ENCODE results near the gene SBF2.
A peak's percentile ranks its signal among the peaks of the same experiment; 100 is the strongest.

The SBF2 gene

DNA sequence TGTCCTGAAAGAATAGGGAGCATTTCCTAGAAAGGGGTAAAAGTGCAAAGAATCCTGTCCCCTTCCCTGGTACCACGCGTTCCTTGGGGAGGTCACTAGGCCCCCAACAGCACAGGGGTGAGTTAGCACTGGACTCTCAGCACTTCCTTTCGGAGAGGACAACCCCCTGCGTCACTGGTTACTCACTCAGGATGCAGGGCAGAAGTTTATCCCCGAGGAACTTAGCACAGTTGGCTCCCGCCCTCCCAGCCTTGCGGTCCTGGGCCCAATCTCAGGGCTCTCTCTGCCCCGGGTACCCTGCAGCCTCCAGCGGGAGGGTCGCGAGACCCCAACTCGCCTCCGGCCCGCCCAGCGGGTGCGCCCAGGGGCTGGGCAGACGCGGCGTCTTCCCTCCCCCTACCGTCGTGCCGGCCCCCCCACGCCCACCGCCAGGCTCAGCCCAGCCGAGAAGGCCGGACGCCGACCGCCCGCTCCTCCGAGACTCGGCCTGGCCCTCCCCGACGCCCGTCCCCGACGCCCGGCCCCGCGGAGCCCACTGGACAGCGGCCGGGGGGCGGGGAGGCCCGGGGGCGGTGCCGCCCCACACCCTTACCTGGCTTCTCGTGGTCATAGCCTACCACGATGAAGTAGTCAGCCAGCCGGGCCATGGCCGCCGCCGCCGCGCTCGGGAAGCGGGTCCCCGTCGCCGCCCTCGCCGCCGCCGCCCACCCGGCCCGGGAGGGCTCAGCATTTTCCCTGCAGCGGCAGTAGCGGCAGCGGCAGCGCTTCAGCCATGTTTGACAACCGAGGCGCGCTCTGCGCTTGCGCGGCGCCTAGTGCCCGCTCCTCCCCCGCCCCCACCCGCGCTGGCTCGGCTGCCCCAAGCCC lies at the start of gene SBF2:
TSS of gene SBF2 (minus strand) at position 797 of the 867 bp plus-strand sequence. CDS start at position 647, 150 bp downstream.
- DNase-seq (ENCODE audit: low read depth, low spot score), result no peak

DNA sequence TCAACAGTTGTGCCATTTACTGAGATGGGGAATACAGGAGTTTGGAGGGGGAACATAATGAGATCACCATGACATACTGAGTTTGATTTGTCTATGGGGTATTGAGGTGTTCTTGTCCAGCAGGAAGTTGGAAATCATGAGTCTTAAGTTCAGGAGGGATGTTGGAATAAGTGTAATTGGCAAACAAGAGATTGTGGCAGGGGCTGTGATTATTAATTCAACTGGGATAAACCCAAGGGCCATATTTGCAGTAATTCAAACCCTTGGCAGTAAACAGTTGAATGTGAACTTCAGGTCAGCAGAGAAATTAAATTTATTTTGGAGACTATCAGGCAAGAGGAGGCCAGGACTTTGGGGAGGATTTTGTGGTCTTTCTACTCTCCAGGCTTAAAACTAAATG lies 44.3 kb upstream of the SBF2 start:
- DNase-seq (ENCODE audit: low read depth, low spot score), result no peak

DNA sequence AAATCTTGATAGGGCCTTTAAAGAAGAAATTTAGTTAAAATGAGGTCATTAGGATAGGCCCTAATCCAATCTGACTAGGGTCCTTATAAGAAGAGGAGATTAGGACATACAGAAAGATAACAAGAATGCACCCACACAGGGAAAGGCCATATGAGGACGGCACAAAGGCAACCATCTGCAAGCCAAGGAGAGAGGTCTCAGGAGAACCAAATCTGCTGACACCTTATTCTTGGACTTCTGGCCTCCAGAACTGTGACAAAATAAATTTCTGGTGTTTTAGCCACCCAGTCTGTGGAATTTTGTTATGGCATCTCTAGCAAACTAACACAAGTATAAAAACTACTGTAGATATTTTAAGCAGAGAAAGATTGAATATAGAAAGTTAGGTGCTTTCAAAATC lies 39.5 kb upstream of the SBF2 start:
- no peak for DNase-seq (ENCODE audit: low read depth, low spot score)

DNA sequence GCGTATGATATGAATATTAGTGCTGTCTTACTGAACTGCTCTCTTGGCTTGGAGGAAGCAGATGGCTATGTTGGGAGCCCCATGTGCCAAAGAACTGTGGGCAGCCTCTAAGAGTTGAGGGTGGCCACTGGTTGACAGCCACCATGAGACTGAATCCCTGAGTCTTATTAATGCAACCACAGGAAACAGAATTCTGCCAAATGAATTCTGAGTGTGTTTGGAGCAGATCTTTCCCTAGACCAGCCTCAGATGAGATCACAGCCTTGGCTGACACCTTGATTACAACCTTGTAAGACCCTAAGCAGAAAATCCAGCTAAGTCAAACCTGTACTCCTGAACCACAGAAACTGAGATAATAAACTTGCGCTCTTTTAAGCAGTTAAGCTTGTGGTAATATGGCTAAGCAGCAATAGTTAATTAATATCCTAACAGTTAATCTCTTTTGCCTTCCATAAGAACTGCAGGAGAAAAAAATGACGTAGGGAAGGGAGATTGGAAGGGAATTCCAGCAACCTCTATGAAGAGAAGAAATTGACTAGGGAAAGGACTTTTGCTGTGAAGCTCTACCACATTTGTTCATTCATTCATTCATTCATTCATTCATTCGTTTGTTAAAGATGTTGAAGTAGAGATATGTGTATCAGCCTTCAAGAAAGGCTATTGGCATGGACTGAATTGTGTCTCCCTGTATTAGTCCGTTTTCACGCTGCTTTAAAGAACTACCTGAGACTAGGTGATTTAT lies 37.7 kb upstream of the SBF2 start:
- DNase-seq (ENCODE audit: low read depth, low spot score), result no peak

DNA sequence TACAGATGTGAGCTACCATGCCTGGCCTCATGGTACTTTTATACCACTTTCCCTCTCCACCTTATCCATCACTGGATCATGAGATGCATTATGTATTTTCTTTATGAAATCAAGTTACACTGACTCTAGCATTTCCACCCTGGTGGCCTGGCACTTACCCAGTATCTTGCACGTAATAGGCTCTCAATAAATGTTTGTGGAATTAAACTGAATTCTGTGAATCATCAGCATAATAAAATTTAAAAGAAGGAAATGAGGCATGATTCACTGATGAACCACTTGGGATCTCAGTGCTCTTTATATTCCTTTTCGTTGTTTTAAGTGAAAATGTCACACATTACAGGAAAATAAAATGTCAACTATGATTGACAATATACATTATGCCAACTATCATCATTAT lies 35.9 kb upstream of the SBF2 start:
- DNase-seq (ENCODE audit: low read depth, low spot score), result peak; percentile 55

DNA sequence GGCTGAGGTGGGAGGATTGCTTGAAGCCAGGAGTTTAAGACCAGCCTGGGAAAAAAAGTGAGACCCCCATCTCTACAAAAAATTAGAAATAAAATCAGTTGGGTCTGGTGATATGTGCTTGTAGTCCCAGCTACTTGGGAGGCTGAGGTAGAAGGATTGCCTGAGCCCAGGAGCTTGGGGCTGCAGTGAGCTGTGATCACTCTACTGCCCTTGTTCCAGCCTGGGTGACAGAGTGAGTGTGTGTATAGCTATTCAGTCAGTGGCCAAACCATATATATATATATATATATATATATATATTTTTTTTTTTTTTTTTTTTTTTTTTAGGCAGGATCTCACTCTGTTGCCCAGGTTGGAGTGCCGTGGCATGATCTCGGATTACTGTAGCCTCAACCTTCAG lies 35.3 kb upstream of the SBF2 start:
- DNase-seq (ENCODE audit: low read depth, low spot score), result no peak

DNA sequence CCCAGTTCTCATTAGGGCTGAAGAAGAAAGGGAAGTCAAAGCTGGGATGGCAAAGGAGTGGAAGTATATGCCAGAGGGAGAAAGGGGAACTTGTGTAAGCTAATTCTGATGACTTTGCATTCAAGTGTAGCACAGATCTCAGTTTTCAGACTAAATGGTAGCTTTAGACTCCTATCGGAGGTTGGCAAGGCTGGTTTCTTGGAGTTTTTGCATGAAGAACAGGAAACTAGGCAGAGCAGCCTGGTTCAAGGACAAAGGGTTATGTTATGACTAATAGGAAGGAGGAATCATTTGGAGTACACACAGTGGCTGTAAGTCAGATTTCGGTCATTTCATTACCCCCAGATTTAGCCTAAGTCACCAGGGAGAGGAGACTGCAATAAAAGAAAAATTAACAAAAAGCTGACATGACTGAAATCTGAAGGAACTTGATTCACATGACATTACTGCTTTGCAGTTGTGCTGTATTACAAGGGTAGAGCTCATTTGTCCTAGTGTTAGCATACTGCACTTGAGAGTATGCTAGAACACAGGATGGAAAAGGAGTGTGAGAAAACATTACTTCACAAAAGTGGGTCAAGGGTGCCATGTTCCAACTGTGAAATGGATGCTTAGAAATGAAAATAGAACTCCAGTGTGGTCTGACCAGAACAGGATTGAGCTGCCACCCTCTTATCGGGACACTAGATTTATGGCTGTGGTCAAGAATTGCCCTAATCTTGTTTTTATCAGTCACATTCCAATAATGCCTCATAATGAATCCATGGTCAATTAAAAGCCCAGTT lies 34.5 kb upstream of the SBF2 start:
- no peak for DNase-seq (ENCODE audit: low read depth, low spot score)

DNA sequence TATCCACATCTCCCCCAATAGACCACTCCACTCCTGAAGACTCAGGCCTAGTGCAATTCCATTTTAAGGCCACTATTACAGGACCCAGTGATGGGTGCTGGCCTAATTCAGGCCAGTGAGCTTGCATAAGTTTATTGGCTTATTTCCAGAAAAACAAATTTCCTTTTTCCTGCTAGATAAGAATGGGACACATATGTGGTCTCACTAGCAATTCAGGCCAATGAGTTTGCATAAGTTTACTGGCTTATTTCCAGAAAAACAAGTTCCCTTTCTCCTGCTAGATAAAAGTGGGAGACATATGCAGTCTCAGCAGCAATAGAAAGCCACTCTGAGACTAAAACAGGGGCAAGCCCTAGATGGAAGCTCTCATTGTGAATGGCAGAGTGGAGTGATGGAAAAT lies 33.2 kb upstream of the SBF2 start:
- no peak for DNase-seq (ENCODE audit: low read depth, low spot score)

DNA sequence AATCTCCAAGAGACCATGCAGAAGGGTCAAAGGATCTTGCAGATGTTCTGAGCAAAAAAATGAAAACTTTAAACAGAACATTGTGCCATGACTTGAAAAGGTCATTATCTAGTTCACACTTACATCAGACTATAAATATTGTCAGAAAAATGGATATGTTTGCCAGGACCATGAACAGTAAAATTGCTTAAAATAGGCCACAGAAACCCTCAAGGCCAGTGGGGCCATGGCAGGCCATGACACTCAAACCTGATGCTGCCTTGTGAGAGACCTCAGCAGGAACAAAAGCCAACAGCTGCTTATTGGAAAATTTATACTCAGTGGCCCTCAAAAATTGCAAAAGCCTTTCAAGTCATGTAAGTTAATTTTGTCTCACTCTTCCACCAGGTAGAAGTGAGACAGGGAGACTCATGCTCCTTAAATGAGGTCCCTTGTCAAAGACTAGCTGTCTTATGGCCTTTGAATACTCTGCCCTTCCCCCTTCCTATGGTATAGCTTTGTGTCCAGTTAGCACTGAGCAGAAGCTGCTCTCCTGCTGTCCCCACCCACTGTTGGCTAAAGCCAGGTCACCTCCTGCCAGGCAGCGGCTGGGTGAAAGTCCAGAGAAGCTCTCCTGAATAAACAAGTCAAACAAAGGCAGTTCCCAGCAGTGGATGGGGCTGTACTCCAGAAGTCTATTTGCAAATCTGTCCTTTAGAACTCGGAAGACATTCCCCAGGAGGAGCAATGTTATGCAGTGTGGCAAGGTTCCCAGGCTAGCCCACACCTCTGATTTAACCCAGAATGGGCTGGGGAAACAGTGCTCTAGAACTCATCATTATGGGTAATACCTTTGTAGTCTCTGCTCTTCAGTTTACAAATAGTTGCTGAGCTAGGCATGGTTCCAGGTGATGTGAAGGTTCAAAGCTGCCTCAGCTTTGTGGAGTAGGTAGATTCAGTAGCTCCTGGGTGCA lies 32.3 kb upstream of the SBF2 start:
- no peak for DNase-seq (ENCODE audit: low read depth, low spot score)

DNA sequence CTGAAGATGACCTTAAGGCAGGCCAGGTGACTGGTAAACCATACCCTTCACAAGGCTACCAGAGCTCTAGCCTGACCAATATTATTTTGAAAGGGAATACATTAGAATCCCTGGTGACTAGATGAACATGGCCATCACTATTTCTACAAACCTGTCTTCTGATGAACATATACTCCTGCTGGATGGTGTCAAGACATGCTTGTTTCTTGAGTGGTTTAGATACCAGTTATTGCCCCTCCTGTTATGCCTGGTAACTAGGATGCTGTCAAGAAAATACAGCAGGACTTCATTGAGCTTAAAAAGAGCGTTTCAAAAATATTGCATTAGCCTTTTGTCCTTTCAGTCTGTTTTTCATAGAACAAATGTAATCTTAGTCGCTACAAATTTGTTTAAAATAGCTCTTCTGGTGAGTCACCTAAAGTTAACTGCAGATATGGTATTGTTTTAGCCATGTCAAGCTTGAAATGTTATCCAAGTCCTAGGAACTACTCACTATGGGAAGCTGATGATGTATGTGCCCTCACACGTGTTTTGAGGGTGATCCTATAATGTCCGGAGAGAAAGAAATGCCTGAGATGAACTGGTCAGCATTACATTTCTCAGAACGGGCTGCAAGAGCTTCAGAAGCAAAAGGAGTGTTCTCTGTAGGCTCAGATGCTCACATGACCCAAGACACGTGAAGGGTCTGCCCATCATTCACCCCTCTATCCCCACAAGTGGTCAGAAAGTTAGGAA lies 31.4 kb upstream of the SBF2 start:
- peak; percentile 96 for DNase-seq (ENCODE audit: low read depth, low spot score)

DNA sequence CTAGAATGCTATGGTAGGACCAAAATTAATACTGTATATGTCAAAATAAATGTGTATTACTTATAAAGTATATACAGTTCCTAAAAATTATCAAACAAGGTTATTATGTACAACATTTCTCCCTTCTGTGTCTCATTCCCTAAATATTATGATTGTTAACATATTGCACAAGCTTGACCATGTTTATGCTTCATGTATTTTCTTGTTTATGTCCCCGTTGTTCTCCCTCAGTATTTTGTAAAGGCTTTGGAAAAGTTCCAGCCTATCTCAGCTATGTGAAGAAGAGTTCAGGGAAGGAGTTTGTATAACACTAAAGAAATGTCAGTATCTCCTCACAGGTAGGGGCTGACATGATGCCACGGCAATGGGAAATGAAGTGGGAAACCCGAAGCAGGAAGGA lies 30.5 kb upstream of the SBF2 start:
- DNase-seq (ENCODE audit: low read depth, low spot score), result no peak

DNA sequence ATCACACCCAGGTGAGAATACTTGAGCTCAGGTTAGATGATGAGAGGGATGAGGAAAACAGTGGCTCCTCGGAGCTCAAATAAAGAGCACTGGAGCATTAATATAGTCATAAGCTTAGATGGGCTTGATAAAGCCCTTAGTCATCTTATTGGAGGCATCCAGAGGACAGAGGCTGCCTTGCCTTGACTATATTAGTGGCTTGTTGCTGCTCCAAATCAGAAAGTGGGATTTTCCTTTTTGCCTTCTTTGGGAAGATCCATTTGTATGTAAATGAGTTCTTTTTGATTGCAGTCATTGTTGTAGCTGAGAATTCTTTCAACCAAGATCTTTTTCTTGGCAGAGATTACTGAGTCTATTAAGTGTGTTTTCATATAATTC lies 29.8 kb upstream of the SBF2 start:
- no peak for DNase-seq (ENCODE audit: low read depth, low spot score)

DNA sequence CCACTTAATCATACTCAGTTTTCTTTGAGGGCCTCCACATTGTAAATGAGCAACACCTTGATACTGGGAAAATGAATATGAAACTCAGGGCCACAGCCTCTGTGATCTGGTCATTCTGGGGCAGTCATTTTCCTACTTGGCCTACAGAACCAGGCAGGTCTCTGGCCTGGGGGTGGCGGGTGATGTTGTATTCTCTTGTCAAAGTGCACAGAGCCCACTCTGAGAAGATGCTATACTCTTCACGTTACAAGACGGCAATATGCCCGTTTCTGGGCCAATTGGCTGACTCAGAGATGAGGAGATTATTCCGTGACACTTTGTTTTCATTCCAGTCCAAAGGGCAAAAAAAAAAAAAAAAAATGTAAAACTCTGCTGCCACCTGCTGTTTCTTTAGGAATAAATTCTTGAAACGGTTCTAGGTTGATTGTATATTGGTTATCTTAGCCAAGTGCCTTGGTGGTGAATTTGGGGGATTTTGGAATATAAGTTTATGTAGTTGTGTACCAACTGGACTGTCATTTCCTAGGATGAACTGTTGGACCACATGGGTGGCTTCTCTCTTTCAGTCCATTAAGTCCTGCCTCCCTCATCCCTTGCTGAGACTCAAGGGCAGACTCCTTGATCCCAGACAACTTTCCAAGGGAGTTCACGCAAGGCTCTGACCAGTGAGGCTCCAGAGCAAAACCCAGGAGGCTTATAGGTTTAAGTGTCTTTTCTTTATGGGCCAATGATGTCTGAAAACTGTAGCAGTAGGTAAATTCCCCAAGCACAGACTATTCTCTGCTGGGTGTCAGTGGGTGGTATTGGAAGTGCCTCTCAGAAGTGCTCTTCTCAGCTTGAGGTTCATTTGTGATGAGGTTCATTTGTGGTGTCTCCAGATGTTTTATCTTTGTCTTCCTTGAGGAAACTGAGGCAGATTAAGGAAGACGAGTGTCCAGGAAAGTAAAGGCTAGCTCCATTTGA lies 29.1 kb upstream of the SBF2 start:
- DNase-seq (ENCODE audit: low read depth, low spot score), result no peak

DNA sequence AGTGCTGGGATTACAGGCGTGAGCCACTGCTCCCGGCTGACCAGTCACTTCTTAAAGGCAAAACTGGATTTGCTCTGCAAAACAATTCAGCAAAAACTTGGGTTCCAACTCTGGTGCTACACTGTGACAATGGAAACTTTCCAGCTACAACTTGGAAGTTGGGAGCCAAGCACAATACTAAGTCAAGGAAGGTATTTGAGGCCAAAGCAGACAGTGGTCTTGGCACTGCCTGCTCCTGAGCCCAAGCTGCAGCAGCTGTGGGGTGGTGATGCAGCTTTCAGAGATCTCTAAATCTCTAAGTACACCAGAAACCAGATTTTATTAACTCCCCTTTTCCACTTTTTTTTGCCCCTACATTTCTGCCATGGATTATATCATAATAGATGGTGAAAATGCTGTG lies 28.4 kb upstream of the SBF2 start:
- DNase-seq (ENCODE audit: low read depth, low spot score), result no peak

DNA sequence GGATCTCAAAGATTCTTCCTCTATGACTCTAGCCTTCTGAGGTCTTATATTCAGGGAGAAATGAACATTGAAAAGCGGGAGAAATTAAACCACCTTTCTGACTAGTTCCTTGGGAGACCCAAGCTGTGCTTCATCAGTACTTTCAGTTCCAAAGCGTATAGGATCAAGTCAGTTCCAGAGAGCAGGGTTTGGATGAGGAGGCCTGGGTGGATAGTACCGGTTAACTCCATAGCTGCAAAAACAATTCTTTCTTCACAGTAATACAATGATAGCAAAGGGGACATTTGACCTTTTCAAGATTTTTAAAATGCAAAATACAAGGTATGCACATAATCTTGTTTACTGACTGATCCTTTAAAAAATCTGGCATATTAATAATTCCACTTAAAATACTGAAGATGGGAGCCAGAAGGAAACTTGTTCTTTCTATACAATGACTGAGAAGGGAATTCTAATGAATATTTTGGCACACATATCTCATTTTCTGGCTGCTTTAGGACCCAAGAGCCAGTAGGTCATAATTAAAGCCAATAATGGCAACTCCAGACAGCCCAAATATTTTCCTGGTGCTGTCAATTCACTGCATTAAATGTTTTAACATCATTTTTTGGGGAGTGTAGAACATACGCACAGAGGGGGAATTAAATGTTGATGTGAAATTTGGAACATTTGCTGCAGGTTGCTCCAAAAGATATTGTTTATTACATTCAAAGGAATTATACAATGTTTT lies 26.9 kb upstream of the SBF2 start:
- DNase-seq (ENCODE audit: low read depth, low spot score), result no peak

DNA sequence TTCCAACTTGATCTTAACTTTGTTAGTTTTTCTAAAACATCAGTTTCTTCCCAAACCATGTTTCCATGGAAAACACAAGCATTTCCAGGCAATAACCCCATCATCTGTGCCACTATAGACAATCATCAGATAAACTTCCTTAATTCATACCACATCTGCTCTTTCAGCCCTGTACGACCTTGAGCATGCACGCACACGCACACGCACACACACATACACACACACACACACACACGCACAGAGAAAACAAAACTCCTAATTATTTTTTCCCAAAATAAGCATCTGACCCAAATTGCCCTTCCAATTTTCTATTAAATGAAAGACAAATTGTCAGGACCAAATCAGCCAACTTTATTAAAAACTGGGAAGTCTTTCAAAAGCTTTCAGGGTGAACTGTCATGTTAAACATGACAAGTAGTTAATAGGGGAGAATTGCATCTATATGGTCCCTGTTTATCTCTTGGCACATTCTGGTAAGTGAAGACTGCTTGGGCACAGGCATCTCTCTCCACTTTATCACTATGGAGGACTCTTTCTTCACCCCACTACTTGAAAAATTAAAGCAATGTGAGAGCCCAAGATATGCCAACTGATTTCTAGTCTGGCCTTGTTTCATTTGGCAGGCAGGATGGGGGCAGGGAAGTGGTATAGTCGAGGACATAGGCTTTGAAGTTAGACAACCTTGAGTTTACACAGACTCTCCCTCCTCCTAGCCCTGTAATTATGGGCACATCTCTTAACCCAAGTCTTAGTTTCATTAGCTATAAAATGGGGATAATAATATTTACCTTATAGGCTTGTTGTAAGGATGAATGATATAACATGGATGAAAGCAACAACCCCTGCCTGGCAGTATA lies 25.9 kb upstream of the SBF2 start:
- DNase-seq (ENCODE audit: low read depth, low spot score), result no peak

DNA sequence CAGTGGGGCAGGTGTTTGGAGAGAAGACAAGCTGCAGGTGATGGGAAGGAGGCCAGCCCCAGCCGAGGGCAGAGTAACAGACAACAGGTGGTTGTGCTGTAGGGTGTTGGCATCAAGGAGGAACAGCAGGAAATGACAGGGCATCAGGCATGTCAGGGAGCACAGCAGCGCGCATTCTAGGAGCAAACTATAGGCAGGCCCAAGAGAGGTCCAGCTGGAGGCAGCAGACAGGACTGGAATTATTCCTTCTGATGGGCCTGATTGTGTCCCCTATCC lies 24.4 kb upstream of the SBF2 start:
- DNase-seq (ENCODE audit: low read depth, low spot score), result no peak

Data from brain pericyte (primary cell).